SK-N-SH (cell line): Measurements from ENCODE around the gene POGZ. TPM values are rescaled to one million over a fixed set of nuclear protein-coding genes. Genes with fewer than 3 reads are reported as not detected.

Experiments
- NRF1 ChIP-seq: IDR thresholded peaks from 2 replicates; pipeline ENCODE4 v1.6.1; 2012; ENCODE audit warnings: low read depth, mild to moderate bottlenecking, low read length
- polyA plus RNA-seq, 3 experiments: library from polyadenylated mRNA; depleted of rRNA; stranded (reverse); fragments of >200 nt; gene quantifications; 2 replicates each; pipeline ENCODE4 v1.2.3, GENCODE V29; 2012
- small RNA-seq, 7 experiments: library from RNA; depleted of rRNA; stranded (forward); fragments of <200 nt; gene quantifications; one replicate each; pipeline ENCODE3, GENCODE V24; 2012

The POGZ gene
- polyA plus RNA-seq, 1 of the 3 experiments (the other 2 are of a cell fraction): 23.9 TPM

- no peak for TF ChIP-seq NRF1
Measured at GRCh38 chr1:151356696-151357095, 102.6 kb downstream of the POGZ start (continued).

Small RNA genes within 50 kb of the gene (small RNA-seq; reads per million reads assigned to genes)
- gene RNY4P25: 0 to 0.86 (median 0) reads per million in 7 experiments

Other genes with a start within 250 kb of the POGZ start
- gene PSMD4, start 204.8 kb downstream of the POGZ start, polyA plus RNA-seq (2012; rRNA removed): 419 and 518 TPM in 2 replicates
- 14.6 and 15.8 TPM in 2 replicates for gene ZNF687, start 177.2 kb downstream of the POGZ start, polyA plus RNA-seq (2012; rRNA removed)
- gene PI4KB, start 132.1 kb downstream of the POGZ start, polyA plus RNA-seq (2012; rRNA removed): 62.9 and 76.6 TPM in 2 replicates
- 29.1 and 49.0 TPM in 2 replicates for gene RFX5, start 112.2 kb downstream of the POGZ start, polyA plus RNA-seq (2012; rRNA removed)
- gene SELENBP1, start 86.8 kb downstream of the POGZ start, polyA plus RNA-seq (2012; rRNA removed): 0.11 and 0.16 TPM in 2 replicates
- gene PSMB4, start 59.9 kb downstream of the POGZ start, polyA plus RNA-seq (2012; rRNA removed): 716 and 754 TPM in 2 replicates
- 0.36 and 0.44 TPM in 2 replicates for gene CGN, start 51.9 kb upstream of the POGZ start, polyA plus RNA-seq (2012; rRNA removed)
- 20.6 and 27.9 TPM in 2 replicates for gene TUFT1, start 80.8 kb upstream of the POGZ start, polyA plus RNA-seq (2012; rRNA removed)
- gene SNX27, start 152.6 kb upstream of the POGZ start, polyA plus RNA-seq (2012; rRNA removed): 10.8 and 12.8 TPM in 2 replicates